Astrocyte (in vitro differentiated cells and primary cell): ENCODE data around the gene RPH3AL. TPM values are rescaled to one million over a fixed set of nuclear protein-coding genes. Genes with fewer than 3 reads are reported as not detected.
A peak's percentile ranks its signal among the peaks of the same experiment; 100 is the strongest.

Source experiments
- DNase-seq: peaks from one replicate; pipeline ENCODE4 v3.0.0-alpha.2; 2010; ENCODE audit warnings: low read depth
- FAIRE-seq: peaks from 2 replicates; lab custom pipeline; 2011; peaks lifted over from hg19 to GRCh38; lab: Jason Lieb, UNC
- H2AFZ ChIP-seq: 2 replicates; pipeline ENCODE4 v1.6.0; 2012; ENCODE audit warnings: low read depth, low read length, inconsistent platforms
- H3K27ac ChIP-seq: 2 replicates; pipeline ENCODE4 v1.5.1; 2011; ENCODE audit warnings: low read depth, low read length, inconsistent platforms
- H3K27me3 ChIP-seq: 2 replicates; pipeline ENCODE4 v1.6.0; 2011; ENCODE audit warnings: low read length, inconsistent platforms; ENCODE audit not compliant: insufficient read depth
- H3K36me3 ChIP-seq: 2 replicates; pipeline ENCODE4 v1.5.1; 2011; ENCODE audit warnings: low read length, inconsistent platforms; ENCODE audit not compliant: insufficient read depth
- H3K4me1 ChIP-seq: 2 replicates; pipeline ENCODE4 v1.5.1; 2011; ENCODE audit warnings: low read length, inconsistent platforms; ENCODE audit not compliant: insufficient read depth
- H3K4me2 ChIP-seq: 2 replicates; pipeline ENCODE4 v1.6.0; 2012; ENCODE audit warnings: low read length, inconsistent platforms
- H3K4me3 ChIP-seq: 2 replicates; pipeline ENCODE4 v1.5.1; 2011; ENCODE audit warnings: low read depth, mild to moderate bottlenecking, low read length, inconsistent platforms; ENCODE audit not compliant: insufficient read depth
- H3K79me2 ChIP-seq: 2 replicates; pipeline ENCODE4 v1.6.0; 2012; ENCODE audit warnings: mild to moderate bottlenecking, low read length, inconsistent platforms; ENCODE audit not compliant: insufficient read depth
- H3K9ac ChIP-seq: 2 replicates; pipeline ENCODE4 v1.6.0; 2012; ENCODE audit warnings: mild to moderate bottlenecking, low read length, inconsistent platforms
- H3K9me3 ChIP-seq: 2 replicates; pipeline ENCODE4 v1.5.1; 2012; ENCODE audit warnings: low read depth, mild to moderate bottlenecking, low read length, inconsistent platforms; ENCODE audit not compliant: insufficient read depth
- H4K20me1 ChIP-seq: 2 replicates; pipeline ENCODE4 v1.6.0; 2012; ENCODE audit warnings: low read length, inconsistent platforms; ENCODE audit not compliant: insufficient read depth
- H3K27ac Mint-ChIP-seq: one replicate; pipeline ENCODE4 v1.8.0; 2021; ENCODE audit warnings: mild to moderate bottlenecking, mixed read lengths; ENCODE audit not compliant: unreplicated experiment
- H3K27me3 Mint-ChIP-seq: one replicate; pipeline ENCODE4 v1.8.0; 2021; ENCODE audit warnings: low read depth, mixed read lengths; ENCODE audit not compliant: unreplicated experiment
- H3K36me3 Mint-ChIP-seq: one replicate; pipeline ENCODE4 v1.8.0; 2021; ENCODE audit warnings: low read depth, mixed read lengths; ENCODE audit not compliant: unreplicated experiment
- H3K4me1 Mint-ChIP-seq: one replicate; pipeline ENCODE4 v1.8.0; 2021; ENCODE audit warnings: low read depth, mixed read lengths; ENCODE audit not compliant: unreplicated experiment
- H3K4me3 Mint-ChIP-seq: one replicate; pipeline ENCODE4 v1.8.0; 2021; ENCODE audit warnings: mild to moderate bottlenecking, moderate library complexity, mixed read lengths; ENCODE audit not compliant: unreplicated experiment
- H3K9me3 Mint-ChIP-seq: one replicate; pipeline ENCODE4 v1.8.0; 2021; ENCODE audit warnings: mild to moderate bottlenecking, mixed read lengths; ENCODE audit not compliant: unreplicated experiment
- EZH2 ChIP-seq: IDR thresholded peaks from 2 replicates; pipeline ENCODE4 v1.6.1; 2012; ENCODE audit warnings: mild to moderate bottlenecking, low read length, inconsistent platforms; ENCODE audit not compliant: insufficient read depth
- total RNA-seq: library from RNA; stranded (reverse); gene quantifications from 2 replicates; pipeline ENCODE4 v1.2.1, GENCODE V29; 2021
- TF ChIP-seq, protein P1 (sequence below): IDR thresholded peaks from 2 replicates; pipeline ENCODE4 v1.5.1; 2011; ENCODE audit warnings: low read depth, mild to moderate bottlenecking, inconsistent platforms, low read length, moderate library complexity; ENCODE audit not compliant: insufficient read depth

The RPH3AL gene
- total RNA-seq, 1 donor from 2014 or later, result 3.7 TPM

DNA sequence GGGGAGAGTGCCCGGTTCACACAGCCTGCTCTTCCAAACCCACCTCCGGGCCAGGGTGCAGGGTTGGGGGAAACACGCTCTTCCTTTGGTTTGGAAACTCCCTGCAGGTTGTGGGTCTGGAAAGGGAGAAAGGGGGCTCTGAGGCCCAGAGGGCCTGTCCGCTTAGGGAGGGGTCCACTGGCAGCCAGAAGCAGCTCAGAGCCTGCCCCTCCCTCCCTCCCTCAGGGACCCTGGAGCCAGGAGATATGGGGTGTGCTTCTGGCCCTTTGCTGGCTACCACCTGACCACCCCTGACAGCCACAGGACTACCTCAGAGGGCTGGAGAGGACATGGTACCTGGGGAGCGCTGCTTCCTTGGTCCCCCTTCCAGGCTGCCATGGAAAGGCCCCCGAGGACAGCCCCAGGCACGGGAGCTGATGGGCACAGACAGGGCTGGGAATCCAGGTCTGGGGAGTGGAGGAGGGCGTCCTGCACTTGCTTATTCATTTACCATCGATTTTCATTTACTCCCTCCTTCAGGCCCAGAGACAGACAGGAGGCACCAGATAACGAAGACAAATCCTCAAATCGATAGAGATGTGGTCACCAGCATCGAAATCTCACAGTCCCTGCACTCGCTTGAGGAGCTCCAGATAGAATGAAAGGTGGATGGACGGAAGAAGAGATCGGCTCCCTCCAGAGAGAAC lies 122.8 kb downstream of the RPH3AL start:
- H3K27ac Mint-ChIP-seq, result no peak overlapping the region
- no peaks in the 10 kb centered on the region for H3K79me2 ChIP-seq
- H3K27ac ChIP-seq, result no peak overlapping the region
- H2AFZ ChIP-seq, result no peak overlapping the region
- peaks cover 6% of the 10 kb centered on the region for H3K4me1 ChIP-seq
- peaks cover 7% of the 10 kb centered on the region for H3K4me1 Mint-ChIP-seq
- H4K20me1 ChIP-seq, result no peaks in the 10 kb centered on the region
- no peak overlapping the region for H3K4me2 ChIP-seq
- no peaks in the 10 kb centered on the region for H3K36me3 ChIP-seq
- peaks cover 2% of the 10 kb centered on the region for H3K27me3 ChIP-seq
- TF ChIP-seq, protein P1, sequence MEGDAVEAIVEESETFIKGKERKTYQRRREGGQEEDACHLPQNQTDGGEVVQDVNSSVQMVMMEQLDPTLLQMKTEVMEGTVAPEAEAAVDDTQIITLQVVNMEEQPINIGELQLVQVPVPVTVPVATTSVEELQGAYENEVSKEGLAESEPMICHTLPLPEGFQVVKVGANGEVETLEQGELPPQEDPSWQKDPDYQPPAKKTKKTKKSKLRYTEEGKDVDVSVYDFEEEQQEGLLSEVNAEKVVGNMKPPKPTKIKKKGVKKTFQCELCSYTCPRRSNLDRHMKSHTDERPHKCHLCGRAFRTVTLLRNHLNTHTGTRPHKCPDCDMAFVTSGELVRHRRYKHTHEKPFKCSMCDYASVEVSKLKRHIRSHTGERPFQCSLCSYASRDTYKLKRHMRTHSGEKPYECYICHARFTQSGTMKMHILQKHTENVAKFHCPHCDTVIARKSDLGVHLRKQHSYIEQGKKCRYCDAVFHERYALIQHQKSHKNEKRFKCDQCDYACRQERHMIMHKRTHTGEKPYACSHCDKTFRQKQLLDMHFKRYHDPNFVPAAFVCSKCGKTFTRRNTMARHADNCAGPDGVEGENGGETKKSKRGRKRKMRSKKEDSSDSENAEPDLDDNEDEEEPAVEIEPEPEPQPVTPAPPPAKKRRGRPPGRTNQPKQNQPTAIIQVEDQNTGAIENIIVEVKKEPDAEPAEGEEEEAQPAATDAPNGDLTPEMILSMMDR, result no peak
- no peaks in the 10 kb centered on the region for H3K36me3 Mint-ChIP-seq
- no peaks in the 10 kb centered on the region for H3K9me3 ChIP-seq
- H3K9ac ChIP-seq, result no peak overlapping the region
- no peak for DNase-seq
- H3K4me3 Mint-ChIP-seq, result no peak overlapping the region
- peaks cover 24% of the 10 kb centered on the region for H3K27me3 Mint-ChIP-seq
- H3K4me3 ChIP-seq, result no peak overlapping the region
- H3K9me3 Mint-ChIP-seq, result peaks cover 2% of the 10 kb centered on the region
- FAIRE-seq, result no peak

GRCh38 chr17:228951-229708 lies 123.5 kb downstream of the RPH3AL start:
- H3K4me2 ChIP-seq, result peak overlapping the region; percentile 46
- Mint-ChIP-seq H3K27ac (no peak overlapping the region), H3K4me3 (peak overlapping the region; percentile 37), H3K9me3 (peaks cover 2% of the 10 kb centered on the region), H3K36me3 (no peaks in the 10 kb centered on the region), H3K27me3 (peaks cover 27% of the 10 kb centered on the region), H3K4me1 (peaks cover 7% of the 10 kb centered on the region)
- H3K36me3 ChIP-seq, result no peaks in the 10 kb centered on the region
- no peak overlapping the region for H3K27ac ChIP-seq
- no peak overlapping the region for H2AFZ ChIP-seq
- FAIRE-seq (no peak), DNase-seq (peak; percentile 7)
- H3K9ac ChIP-seq, result no peak overlapping the region
- H3K4me3 ChIP-seq, result no peak overlapping the region
- H3K27me3 ChIP-seq, result no peaks in the 10 kb centered on the region
- no peaks in the 10 kb centered on the region for H4K20me1 ChIP-seq
- H3K79me2 ChIP-seq, result no peaks in the 10 kb centered on the region
- no peak for TF ChIP-seq EZH2
- TF ChIP-seq, protein P1, result no peak
- no peaks in the 10 kb centered on the region for H3K9me3 ChIP-seq
- H3K4me1 ChIP-seq, result peaks cover 6% of the 10 kb centered on the region
